Heart left ventricle (tissue), 13 donors: ENCODE measurements around the gene CNEP1R1.

Experiments used
- CTCF ChIP-seq, 12 donors: fragments of 200-600 bp; sonication (generic) in 4 of 12; IDR thresholded peaks; one replicate each; pipeline versions ENCODE4 v1.5.0 to v1.8.0; 2018 to 2022; ENCODE audit warnings: antibody characterized with exemption in 12 of 12, mild to moderate bottlenecking in 5 of 12
- POLR2A ChIP-seq, 2 donors: fragments of 450-650 bp; IDR thresholded peaks; one replicate each; pipeline ENCODE4 v1.6.1; 2017; ENCODE audit warnings: antibody characterized with exemption in 2 of 2, mild to moderate bottlenecking in 2 of 2, moderate library complexity in 2 of 2
- donor health status: ischemic (EF 13 %, LVEDD 7.1; RV severe dilation, severe dysfunction).
- donor health status: DM: no; HTN: yes; CAD: no.
- donor health status: DM: no; HTN: no; CAD: no.
- donor health status: ischemic (EF 25% LVEDD 6.9; RV normal size, moderate dysfunction).
- donor health status: ischemic (EF 25% LVEDD 5.7; RV mildly dilated, moderate dysfunction).
- donor health status: ischemic (EF 35%, LVEDD 5.7; RV mildly dilated, moderate dysfunction).
- donor health status: nonischemic (EF 11% LVEDD 7.7; RV severe dilation, severe dysfunction).
- donor health status: DM: yes; HTN: yes; CAD: no.
- donor health status: PGD.
- donor health status: ischemic (EF 29% LVEDD 5.4; RV normal size, mild dysfunction).
- donor health status: nonischemic (EF 23%, LVEDD 6.1; RV moderate dilation, normal function).

GRCh38 chr16:50058091-50058771, 33.2 kb downstream of the CNEP1R1 start:
- TF ChIP-seq CTCF (IDR thresholded peaks at IDR 0.05) (no peak), POLR2A (IDR thresholded peaks at IDR 0.05) (no peak)
